Lower leg skin (tissue), 4 donors: ENCODE data around the gene GRM5. TPM values are rescaled to one million over a fixed set of nuclear protein-coding genes. Genes with fewer than 3 reads are reported as not detected.

Experiments used
- DNase-seq, 2 donors: peaks; one replicate each; pipeline ENCODE4 v3.0.0-alpha.2; 2019; ENCODE audit warnings: low spot score in 2 of 2
- H3K4me3 ChIP-seq: fragments of 200-600 bp; sonication (generic); 2 replicates; pipeline ENCODE4 v1.5.1; 2017; ENCODE audit warnings: mild to moderate bottlenecking, low read depth; ENCODE audit not compliant: poor library complexity, severe bottlenecking
- CTCF ChIP-seq, 3 donors: fragments of 450-650 bp; IDR thresholded peaks; one replicate each; pipeline ENCODE4 v1.5.1; 2016; ENCODE audit warnings: antibody characterized with exemption in 3 of 3, mild to moderate bottlenecking in 3 of 3, moderate library complexity in 2 of 3
- POLR2A ChIP-seq, 2 donors: fragments of 450-650 bp; IDR thresholded peaks; one replicate each; pipeline ENCODE4 v1.6.1; 2016 to 2017; ENCODE audit warnings: antibody characterized with exemption in 2 of 2, mild to moderate bottlenecking in 1 of 2, moderate library complexity in 1 of 2
- WGBS, 2 donors: methylation state at CpG; one replicate each; pipeline ENCODE4 v1.1.5; 2018; 5-methylcytosine and 5-hydroxymethylcytosine counted together
- intact Hi-C: fragments of 100-400 bp; cut with DNase I; formaldehyde crosslinking; loops from one replicate; pipeline ENCODE4 v1.15.0; 2023; ENCODE audit warnings: low total_unique reads
- total RNA-seq, 4 donors: library from RNA; depleted of rRNA; stranded (reverse); fragments of >200 nt; gene quantifications; one replicate each; pipeline ENCODE4 v1.1.0, GENCODE V29; 2016

GRM5 gene
- total RNA-seq, 4 donors from 2014 or later = not detected

- TF ChIP-seq CTCF (IDR thresholded peaks at IDR 0.05) (no peak), POLR2A (IDR thresholded peaks at IDR 0.05) (no peak)
- WGBS, 2 donors = 86 to 88% methylated on average over 6 of the region's 6 CpGs
- no peak overlapping the region for H3K4me3 ChIP-seq
- DNase-seq = no peak
- intact Hi-C loops = no loop called here
These were observed 524.8 kb downstream of the GRM5 start for GRCh38 chr11:88541006-88541405.

- no peak for TF ChIP-seq POLR2A (IDR thresholded peaks at IDR 0.05)
- no peak for TF ChIP-seq CTCF (IDR thresholded peaks at IDR 0.05)
- WGBS, 2 donors = 42 to 51% methylated on average over 1 of the region's 1 CpG
- intact Hi-C loops = no loop called here
- no peak overlapping the region for H3K4me3 ChIP-seq
- DNase-seq = no peak
These were observed 527.7 kb downstream of the GRM5 start for GRCh38 chr11:88538098-88538497.

- WGBS, 2 donors = 38 to 41% methylated on average over 2 of the region's 2 CpGs
- intact Hi-C loops = no loop called here
- TF ChIP-seq POLR2A (IDR thresholded peaks at IDR 0.05) (no peak), CTCF (IDR thresholded peaks at IDR 0.05) (no peak)
- DNase-seq = no peak
- H3K4me3 ChIP-seq = no peak overlapping the region
These were observed 528.2 kb downstream of the GRM5 start for GRCh38 chr11:88537613-88538012.

GRCh38 chr11:88536616-88537265, 529.0 kb downstream of the GRM5 start:
- TF ChIP-seq CTCF (IDR thresholded peaks at IDR 0.05) (no peak), POLR2A (IDR thresholded peaks at IDR 0.05) (no peak)
- WGBS, 2 donors = 71 to 74% methylated on average over 3 of the region's 3 CpGs
- intact Hi-C loops = no loop called here
- no peak for DNase-seq
- no peak overlapping the region for H3K4me3 ChIP-seq

GRCh38 chr11:88535916-88536547, 529.8 kb downstream of the GRM5 start:
- no peak for TF ChIP-seq POLR2A (IDR thresholded peaks at IDR 0.05)
- no peak for TF ChIP-seq CTCF (IDR thresholded peaks at IDR 0.05)
- no peak for DNase-seq
- 27 to 40% methylated on average over 2 of the region's 2 CpGs for WGBS, 2 donors
- H3K4me3 ChIP-seq = no peak overlapping the region
- intact Hi-C loops = no loop called here
